HG03520 (cell line): ENCODE measurements around the gene CLCF1.

Experiments
- ATAC-seq: cut with Tn5 transposase; IDR thresholded peaks from one replicate; pipeline ENCODE4 v1.9.1; 2021; ENCODE audit warnings: mild to moderate bottlenecking, moderate library complexity; ENCODE audit not compliant: unreplicated experiment

CLCF1 gene

GRCh38 chr11:67372993-67373647, at the start of gene CLCF1:
TSS of gene CLCF1 (minus strand) at chr11:67373598. CDS start at chr11:67373539, 59 bp downstream.
- no peak for ATAC-seq

GRCh38 chr11:67422891-67423290, 49.5 kb upstream of the CLCF1 start:
- ATAC-seq, result no peak

GRCh38 chr11:67421430-67422031, 48.1 kb upstream of the CLCF1 start:
- ATAC-seq, result no peak

GRCh38 chr11:67420646-67421429, 47.4 kb upstream of the CLCF1 start:
- ATAC-seq, result peak; percentile 76

GRCh38 chr11:67420147-67420645, 46.8 kb upstream of the CLCF1 start:
- no peak for ATAC-seq

- no peak for ATAC-seq
Observed at GRCh38 chr11:67419325-67420049, 46.1 kb upstream of the CLCF1 start.

GRCh38 chr11:67418476-67419281, 45.3 kb upstream of the CLCF1 start:
- ATAC-seq, result no peak

GRCh38 chr11:67417425-67417824, 44.0 kb upstream of the CLCF1 start:
- ATAC-seq, result no peak

- no peak for ATAC-seq
Observed at GRCh38 chr11:67416416-67417335, 43.3 kb upstream of the CLCF1 start.

GRCh38 chr11:67415501-67416304, 42.3 kb upstream of the CLCF1 start, which contains the start of gene CARNS1:
TSS of gene CARNS1 (plus strand) at chr11:67415678. CDS start at chr11:67416200, 522 bp downstream.
- no peak for ATAC-seq

GRCh38 chr11:67413266-67413849, 40.0 kb upstream of the CLCF1 start:
- ATAC-seq, result no peak

GRCh38 chr11:67412495-67413179, 39.2 kb upstream of the CLCF1 start:
- ATAC-seq, result no peak

- no peak for ATAC-seq
Observed at GRCh38 chr11:67411785-67412152, 38.4 kb upstream of the CLCF1 start.

GRCh38 chr11:67410984-67411784, 37.8 kb upstream of the CLCF1 start:
- ATAC-seq, result no peak

GRCh38 chr11:67410369-67410831, 37.0 kb upstream of the CLCF1 start:
- no peak for ATAC-seq

GRCh38 chr11:67409781-67410368, 36.5 kb upstream of the CLCF1 start:
- ATAC-seq, result no peak
